WTC11 (cell line): Measurements from ENCODE around the gene SIGLEC11. TPM values are rescaled to one million over a fixed set of nuclear protein-coding genes. Genes with fewer than 3 reads are reported as not detected.

Source experiments
- ATAC-seq: fragments of 200-7000 bp; cut with Tn5 transposase; 2 replicates; pipeline ENCODE4 v1.10.0; 2021; ENCODE audit warnings: mild to moderate bottlenecking, moderate library complexity
- CTCF ChIA-PET: fragments of 300-600 bp; sonication (Branson Sonifier 250); formaldehyde crosslinking; loops from one replicate; lab custom pipeline; 2021; ENCODE audit warnings: antibody characterized with exemption; lab: Charles Lee
- POLR2A ChIA-PET: fragments of 350-600 bp; sonication (Branson Sonifier 250); formaldehyde crosslinking; loops from one replicate; lab custom pipeline; 2021; ENCODE audit warnings: antibody characterized with exemption; lab: Charles Lee
- DNase-seq: peaks from one replicate; pipeline ENCODE4 v3.0.0; 2021; ENCODE audit warnings: low spot score
- H3K27ac Mint-ChIP-seq: 2 replicates; pipeline ENCODE4 v1.8.0; 2021; ENCODE audit warnings: mixed read lengths
- H3K27me3 Mint-ChIP-seq: 2 replicates; pipeline ENCODE4 v1.8.0; 2021; ENCODE audit warnings: low read depth, mild to moderate bottlenecking, moderate library complexity, mixed read lengths
- H3K36me3 Mint-ChIP-seq: 2 replicates; pipeline ENCODE4 v1.8.0; 2021; ENCODE audit warnings: mixed read lengths
- H3K4me1 Mint-ChIP-seq: 2 replicates; pipeline ENCODE4 v1.8.0; 2022; ENCODE audit warnings: mixed read lengths
- H3K4me3 Mint-ChIP-seq: 2 replicates; pipeline ENCODE4 v1.8.0; 2021; ENCODE audit warnings: mild to moderate bottlenecking, moderate library complexity, mixed read lengths
- H3K9me3 Mint-ChIP-seq: 2 replicates; pipeline ENCODE4 v1.8.0; 2021; ENCODE audit warnings: mixed read lengths
- CREB1 ChIP-seq: sonication (generic); formaldehyde crosslinking; IDR thresholded peaks from 2 replicates; pipeline ENCODE4 v1.8.0; 2023; ENCODE audit warnings: mild to moderate bottlenecking, missing genetic modification reagents
- CREM ChIP-seq: sonication (generic); formaldehyde crosslinking; IDR thresholded peaks from 2 replicates; pipeline ENCODE4 v1.8.1; 2022; ENCODE audit warnings: mild to moderate bottlenecking, missing genetic modification reagents, moderate library complexity
- ERG ChIP-seq: fragments of 250-450 bp; sonication (Bioruptor Pico); IDR thresholded peaks from 2 replicates; pipeline ENCODE4 v1.8.0; 2021; ENCODE audit warnings: mild to moderate bottlenecking
- FOXK1 ChIP-seq: sonication (generic); formaldehyde crosslinking; IDR thresholded peaks from 2 replicates; pipeline ENCODE4 v1.8.0; 2022; ENCODE audit warnings: mild to moderate bottlenecking, moderate library complexity, missing genetic modification reagents
- FOXP1 ChIP-seq: sonication (generic); formaldehyde crosslinking; IDR thresholded peaks from 2 replicates; pipeline ENCODE4 v1.8.0; 2022; ENCODE audit warnings: missing genetic modification reagents, mild to moderate bottlenecking, moderate library complexity, borderline replicate concordance
- GABPB1 ChIP-seq: sonication (generic); formaldehyde crosslinking; IDR thresholded peaks from 2 replicates; pipeline ENCODE4 v1.8.1; 2023; ENCODE audit warnings: mild to moderate bottlenecking, missing genetic modification reagents
- GRHL2 ChIP-seq: fragments of 250-450 bp; sonication (Bioruptor Pico); IDR thresholded peaks from 2 replicates; pipeline ENCODE4 v1.8.0; 2022; ENCODE audit warnings: mild to moderate bottlenecking, moderate library complexity; ENCODE audit not compliant: insufficient replicate concordance, severe bottlenecking
- GTF2I ChIP-seq: fragments of 250-450 bp; sonication (Bioruptor Pico); conservative IDR thresholded peaks from 2 replicates; pipeline ENCODE4 v1.4.0; 2021; ENCODE audit warnings: mild to moderate bottlenecking
- HMGXB4 ChIP-seq: sonication (generic); formaldehyde crosslinking; IDR thresholded peaks from 2 replicates; pipeline ENCODE4 v1.8.1; 2023; ENCODE audit warnings: mild to moderate bottlenecking, moderate library complexity, missing genetic modification reagents
- IRF1 ChIP-seq: sonication (generic); formaldehyde crosslinking; IDR thresholded peaks from 2 replicates; pipeline ENCODE4 v1.8.0; 2023; ENCODE audit warnings: missing genetic modification reagents
- JUN ChIP-seq: sonication (generic); formaldehyde crosslinking; IDR thresholded peaks from 2 replicates; pipeline ENCODE4 v1.8.0; 2023; ENCODE audit warnings: mild to moderate bottlenecking, missing genetic modification reagents
- MXD4 ChIP-seq: fragments of 250-450 bp; sonication (Bioruptor Pico); IDR thresholded peaks from 2 replicates; pipeline ENCODE4 v1.8.0; 2021; ENCODE audit warnings: mild to moderate bottlenecking, moderate library complexity, borderline replicate concordance
- MYBL2 ChIP-seq: sonication (generic); formaldehyde crosslinking; IDR thresholded peaks from 2 replicates; pipeline ENCODE4 v1.8.1; 2023; ENCODE audit warnings: mild to moderate bottlenecking, moderate library complexity, missing genetic modification reagents
- NR1H2 ChIP-seq: sonication (generic); formaldehyde crosslinking; IDR thresholded peaks from 2 replicates; pipeline ENCODE4 v1.9.0; 2021; ENCODE audit warnings: mild to moderate bottlenecking, moderate library complexity, missing genetic modification reagents
- SMAD4 ChIP-seq: sonication (generic); formaldehyde crosslinking; IDR thresholded peaks from 2 replicates; pipeline ENCODE4 v1.8.0; 2022; ENCODE audit warnings: mild to moderate bottlenecking, missing genetic modification reagents
- TCF7 ChIP-seq: sonication (generic); formaldehyde crosslinking; IDR thresholded peaks from 2 replicates; pipeline ENCODE4 v1.8.0; 2022; ENCODE audit warnings: mild to moderate bottlenecking, low read depth, missing genetic modification reagents, moderate library complexity
- TP53 ChIP-seq: sonication (generic); formaldehyde crosslinking; IDR thresholded peaks from 2 replicates; pipeline ENCODE4 v1.8.1; 2023; ENCODE audit warnings: mild to moderate bottlenecking, missing genetic modification reagents
- ZBTB21 ChIP-seq: sonication (generic); formaldehyde crosslinking; IDR thresholded peaks from 2 replicates; pipeline ENCODE4 v1.8.1; 2023; ENCODE audit warnings: mild to moderate bottlenecking, missing genetic modification reagents, borderline replicate concordance
- total RNA-seq: library from RNA; stranded (reverse); gene quantifications from 3 replicates; pipeline ENCODE4 v1.2.3, GENCODE V29; 2021
- TF ChIP-seq, protein P1 (sequence below): fragments of 250-450 bp; sonication (Bioruptor Pico); IDR thresholded peaks from 2 replicates; pipeline ENCODE4 v1.9.0; 2021; ENCODE audit warnings: moderate library complexity, mild to moderate bottlenecking, inconsistent platforms, borderline replicate concordance
- TF ChIP-seq, protein P2 (sequence below): fragments of 250-450 bp; sonication (Bioruptor Pico); conservative IDR thresholded peaks from 2 replicates; pipeline ENCODE4 v1.9.0; 2021; ENCODE audit warnings: mild to moderate bottlenecking
- TF ChIP-seq, protein P3 (sequence below): fragments of 250-450 bp; sonication (Bioruptor Pico); IDR thresholded peaks from 2 replicates; pipeline ENCODE4 v2.1.2; 2022; ENCODE audit warnings: mild to moderate bottlenecking, moderate library complexity

SIGLEC11 gene
- total RNA-seq, 1 experiment from 2014 or later = not detected

- no peak for TF ChIP-seq TCF7 (CRISPR knock-in tag)
- TF ChIP-seq GABPB1 (CRISPR knock-in tag) = no peak
- TF ChIP-seq, protein P1, sequence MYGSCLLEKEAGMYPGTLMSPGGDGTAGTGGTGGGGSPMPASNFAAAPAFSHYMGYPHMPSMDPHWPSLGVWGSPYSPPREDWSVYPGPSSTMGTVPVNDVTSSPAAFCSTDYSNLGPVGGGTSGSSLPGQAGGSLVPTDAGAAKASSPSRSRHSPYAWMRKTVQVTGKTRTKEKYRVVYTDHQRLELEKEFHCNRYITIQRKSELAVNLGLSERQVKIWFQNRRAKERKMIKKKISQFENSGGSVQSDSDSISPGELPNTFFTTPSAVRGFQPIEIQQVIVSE (CRISPR knock-in tag) = no peak
- TF ChIP-seq, all 79 proteins: peak for 0
Observed at GRCh38 chr19:50000841-50001557, 40.0 kb upstream of the SIGLEC11 start (continued).

DNA sequence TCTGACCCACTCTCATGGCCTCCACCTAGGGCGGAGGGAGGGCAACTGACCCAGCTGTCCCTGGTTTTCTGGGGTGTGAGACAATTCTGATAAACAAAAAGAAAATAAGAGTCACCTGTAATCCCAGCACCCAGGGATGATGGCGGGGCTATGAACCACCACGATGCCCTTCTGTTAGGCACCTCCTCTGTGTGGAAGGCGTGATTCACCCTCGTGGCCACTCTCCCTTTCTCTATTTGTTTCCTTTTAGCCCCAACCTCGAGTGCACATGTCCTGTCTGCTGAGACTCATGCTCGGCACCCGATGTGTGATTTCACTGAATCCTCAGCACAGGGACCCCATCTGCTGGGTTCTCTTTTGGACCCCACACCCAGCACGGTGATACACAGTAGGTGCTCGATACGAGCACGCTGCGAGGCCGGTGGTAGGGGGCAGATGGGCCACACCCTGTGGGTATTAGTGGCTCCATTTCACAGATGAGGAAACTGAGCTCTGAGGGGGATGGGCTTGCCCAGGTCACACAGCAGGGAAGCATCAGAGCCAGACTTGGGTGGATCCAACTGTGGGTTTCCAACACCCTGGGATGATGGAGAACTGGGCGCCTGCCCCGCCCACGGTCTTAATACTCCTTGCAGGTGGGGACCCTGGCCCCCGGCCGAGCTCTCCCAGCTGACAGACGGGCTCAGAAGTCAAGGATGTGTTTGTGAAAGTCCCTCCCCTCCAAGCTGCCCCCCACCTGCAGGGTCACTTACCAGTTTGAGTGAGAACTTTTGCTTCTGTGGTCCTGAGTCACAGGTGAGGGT lies 39.3 kb upstream of the SIGLEC11 start:
- H3K4me3 Mint-ChIP-seq = no peak overlapping the region
- ChIA-PET POLR2A (no interaction called here), CTCF (interaction anchor here (2.5 kb wide), 1 partner anchor 8 kb away, joined by 8 read pairs; no protein-coding TSS in a partner anchor)
- DNase-seq = no peak
- H3K9me3 Mint-ChIP-seq = no peaks in the 10 kb centered on the region
- H3K36me3 Mint-ChIP-seq = peaks cover 13% of the 10 kb centered on the region
- no peak for TF ChIP-seq FOXP1 (CRISPR knock-in tag)
- TF ChIP-seq TCF7 (CRISPR knock-in tag) = no peak
- H3K27ac Mint-ChIP-seq = no peak overlapping the region
- no peaks in the 10 kb centered on the region; the same call in 1 of the 2 replicates for H3K4me1 Mint-ChIP-seq
- no peaks in the 10 kb centered on the region for H3K27me3 Mint-ChIP-seq
- no peak for ATAC-seq

GRCh38 chr19:49999371-50000010 lies 38.5 kb upstream of the SIGLEC11 start:
- DNase-seq = no peak
- Mint-ChIP-seq H3K9me3 (no peaks in the 10 kb centered on the region), H3K4me1 (no peaks in the 10 kb centered on the region; the same call in 1 of the 2 replicates), H3K27ac (no peak overlapping the region), H3K4me3 (no peak overlapping the region), H3K27me3 (no peaks in the 10 kb centered on the region), H3K36me3 (peaks cover 13% of the 10 kb centered on the region)
- no peak for ATAC-seq
- ChIA-PET CTCF (interaction anchor here (2.5 kb wide), 1 partner anchor 9 kb away, joined by 8 read pairs; no protein-coding TSS in a partner anchor), POLR2A (no interaction called here)
- no peak for TF ChIP-seq SMAD4 (CRISPR knock-in tag)
- no peak for TF ChIP-seq ZBTB21 (CRISPR knock-in tag)
- no peak for TF ChIP-seq TP53
- no peak for TF ChIP-seq FOXK1 (CRISPR knock-in tag)
- TF ChIP-seq GRHL2 = no peak
- TF ChIP-seq, protein P2, sequence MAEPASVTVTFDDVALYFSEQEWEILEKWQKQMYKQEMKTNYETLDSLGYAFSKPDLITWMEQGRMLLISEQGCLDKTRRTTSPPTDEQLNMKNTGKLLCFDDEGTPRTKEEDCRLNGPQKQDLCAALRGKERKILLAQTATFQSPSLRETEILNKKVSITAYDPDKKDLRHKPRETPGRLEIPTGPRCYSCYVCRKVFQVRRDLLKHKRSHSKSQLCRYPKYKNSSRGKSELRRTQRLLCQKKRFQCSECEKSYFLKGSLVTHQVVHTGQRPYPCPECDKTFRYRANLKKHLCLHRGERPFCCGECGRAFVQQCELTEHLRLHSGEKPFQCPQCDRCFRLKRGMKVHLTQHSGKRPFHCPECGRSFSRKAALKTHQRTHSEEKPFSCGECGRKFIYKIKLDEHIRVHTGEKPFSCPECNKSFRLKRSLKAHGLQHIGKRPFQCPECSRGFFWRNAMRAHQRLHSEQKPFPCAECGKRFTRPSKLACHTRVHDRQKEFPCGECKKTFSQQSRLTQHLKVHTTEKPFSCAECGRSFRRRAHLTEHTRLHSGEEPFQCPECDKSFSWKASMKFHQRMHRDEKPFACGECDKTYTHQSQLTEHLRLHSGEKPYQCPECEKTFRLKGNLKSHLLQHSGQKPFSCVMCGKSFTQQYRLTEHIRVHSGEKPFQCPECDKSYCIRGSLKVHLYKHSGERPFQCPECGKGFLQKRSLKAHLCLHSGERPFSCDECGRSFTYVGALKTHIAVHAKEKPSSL (CRISPR knock-in tag) = no peak
- TF ChIP-seq MXD4 = no peak
- no peak for TF ChIP-seq ERG
- TF ChIP-seq HMGXB4 = no peak
- TF ChIP-seq NR1H2 (CRISPR knock-in tag) = no peak
- TF ChIP-seq, protein P3, sequence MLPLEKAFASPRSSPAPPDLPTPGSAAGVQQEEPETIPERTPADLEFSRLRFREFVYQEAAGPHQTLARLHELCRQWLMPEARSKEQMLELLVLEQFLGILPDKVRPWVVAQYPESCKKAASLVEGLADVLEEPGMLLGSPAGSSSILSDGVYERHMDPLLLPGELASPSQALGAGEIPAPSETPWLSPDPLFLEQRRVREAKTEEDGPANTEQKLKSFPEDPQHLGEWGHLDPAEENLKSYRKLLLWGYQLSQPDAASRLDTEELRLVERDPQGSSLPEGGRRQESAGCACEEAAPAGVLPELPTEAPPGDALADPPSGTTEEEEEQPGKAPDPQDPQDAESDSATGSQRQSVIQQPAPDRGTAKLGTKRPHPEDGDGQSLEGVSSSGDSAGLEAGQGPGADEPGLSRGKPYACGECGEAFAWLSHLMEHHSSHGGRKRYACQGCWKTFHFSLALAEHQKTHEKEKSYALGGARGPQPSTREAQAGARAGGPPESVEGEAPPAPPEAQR (CRISPR knock-in tag) = no peak
- TF ChIP-seq CREM (CRISPR knock-in tag) = no peak
- TF ChIP-seq GTF2I (CRISPR knock-in tag) = no peak
- no peak for TF ChIP-seq MYBL2 (CRISPR knock-in tag)
- TF ChIP-seq JUN (CRISPR knock-in tag) = no peak
- TF ChIP-seq IRF1 (CRISPR knock-in tag) = no peak
- TF ChIP-seq CREB1 (CRISPR knock-in tag) = no peak
